ENCODE measurements around the gene TMEM255B.
"Not testable (repeated sequence)": the region's sequence is repeated elsewhere in the genome, so short reads cannot be mapped to it uniquely, and the experiment has no call there.

Gene TMEM255B

GRCh38 chr13:113758651-113759524 is at the start of gene TMEM255B:
TSS of gene TMEM255B (plus strand) at chr13:113759226. CDS start at chr13:113759270, 44 bp downstream.
- DNase-seq (ENCODE audit: low spot score) = no peak

GRCh38 chr13:113722921-113723320 is 36.1 kb upstream of the TMEM255B start:
- DNase-seq (ENCODE audit: low spot score) = no peak

DNA sequence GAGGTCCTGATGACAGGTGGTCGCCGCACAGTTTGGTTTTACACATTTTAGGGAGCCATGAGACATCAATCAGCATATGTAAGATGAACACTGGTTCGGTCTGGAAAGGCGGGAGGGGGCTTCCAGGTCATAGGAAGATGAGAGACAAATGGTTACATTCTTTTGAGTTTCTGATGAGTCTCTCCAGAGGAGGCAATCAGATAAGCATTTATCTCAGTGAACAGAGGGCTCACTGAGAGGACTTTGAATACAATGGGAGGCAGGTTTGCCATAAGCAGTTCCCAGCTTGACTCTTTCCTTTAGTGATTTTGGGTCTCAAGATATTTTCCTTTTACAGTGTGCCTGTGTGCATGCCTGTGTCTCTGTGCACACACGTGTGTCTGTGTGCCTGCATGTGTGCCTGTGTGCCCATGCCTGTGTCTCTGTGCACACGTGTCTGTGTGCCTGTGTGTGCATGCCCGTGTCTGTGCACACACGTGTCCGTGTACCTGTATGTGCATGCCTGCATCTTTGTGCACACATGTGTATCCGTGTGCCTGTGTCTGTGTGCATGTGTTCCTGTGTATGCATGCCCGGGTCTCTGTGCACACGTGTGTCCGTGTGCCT is 35.5 kb upstream of the TMEM255B start:
- DNase-seq (ENCODE audit: low spot score) = no peak

- DNase-seq (ENCODE audit: low spot score) = no peak
These were observed 34.8 kb upstream of the TMEM255B start for GRCh38 chr13:113724016-113724758.

GRCh38 chr13:113724780-113725315 is 34.2 kb upstream of the TMEM255B start:
- no peak for DNase-seq (ENCODE audit: low spot score)

DNA sequence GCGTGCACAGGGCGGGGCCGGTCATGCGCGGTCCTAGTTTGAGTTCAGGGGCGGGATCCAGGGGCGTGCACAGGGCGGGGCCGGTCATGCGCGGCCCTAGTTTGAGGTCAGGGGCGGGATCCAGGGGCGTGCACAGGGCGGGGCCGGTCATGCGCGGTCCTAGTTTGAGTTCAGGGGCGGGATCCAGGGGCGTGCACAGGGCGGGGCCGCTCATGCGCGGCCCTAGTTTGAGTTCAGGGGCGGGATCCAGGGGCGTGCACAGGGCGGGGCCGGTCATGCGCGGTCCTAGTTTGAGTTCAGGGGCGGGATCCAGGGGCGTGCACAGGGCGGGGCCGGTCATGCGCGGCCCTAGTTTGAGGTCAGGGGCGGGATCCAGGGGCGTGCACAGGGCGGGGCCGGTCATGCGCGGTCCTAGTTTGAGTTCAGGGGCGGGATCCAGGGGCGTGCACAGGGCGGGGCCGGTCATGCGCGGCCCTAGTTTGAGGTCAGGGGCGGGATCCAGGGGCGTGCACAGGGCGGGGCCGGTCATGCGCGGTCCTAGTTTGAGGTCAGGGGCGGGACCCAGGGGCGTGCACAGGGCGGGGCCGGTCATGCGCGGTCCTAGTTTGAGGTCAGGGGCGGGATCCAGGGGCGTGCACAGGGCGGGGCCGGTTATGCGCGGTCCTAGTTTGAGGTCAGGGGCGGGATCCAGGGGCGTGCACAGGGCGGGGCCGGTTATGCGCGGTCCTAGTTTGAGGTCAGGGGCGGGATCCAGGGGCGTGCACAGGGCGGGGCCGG is 33.5 kb upstream of the TMEM255B start:
- not testable (repeated sequence) for DNase-seq (ENCODE audit: low spot score)

DNA sequence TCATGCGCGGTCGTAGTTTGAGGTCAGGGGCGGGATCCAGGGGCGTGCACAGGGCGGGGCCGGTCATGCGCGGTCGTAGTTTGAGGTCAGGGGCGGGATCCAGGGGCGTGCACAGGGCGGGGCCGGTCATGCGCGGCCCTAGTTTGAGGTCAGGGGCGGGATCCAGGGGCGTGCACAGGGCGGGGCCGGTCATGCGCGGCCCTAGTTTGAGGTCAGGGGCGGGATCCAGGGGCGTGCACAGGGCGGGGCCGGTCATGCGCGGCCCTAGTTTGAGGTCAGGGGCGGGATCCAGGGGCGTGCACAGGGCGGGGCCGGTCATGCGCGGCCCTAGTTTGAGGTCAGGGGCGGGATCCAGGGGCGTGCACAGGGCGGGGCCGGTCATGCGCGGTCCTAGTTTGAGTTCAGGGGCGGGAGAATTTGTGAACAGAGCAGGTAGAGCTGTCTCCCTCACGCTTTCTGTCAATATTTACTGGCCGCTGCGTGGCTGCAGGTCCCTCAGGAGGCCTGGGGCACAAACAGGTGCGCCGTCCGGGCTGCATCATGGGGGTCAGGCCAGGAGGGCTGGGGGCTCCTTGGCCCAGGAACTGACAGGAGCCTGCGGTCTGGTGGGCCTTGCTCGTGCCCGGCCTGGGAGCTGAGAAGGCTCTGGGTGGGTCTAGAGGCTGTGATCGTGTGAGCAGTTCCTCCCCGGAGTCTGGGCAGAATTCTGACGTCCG is 32.8 kb upstream of the TMEM255B start:
- DNase-seq (ENCODE audit: low spot score) = not testable (repeated sequence)

DNA sequence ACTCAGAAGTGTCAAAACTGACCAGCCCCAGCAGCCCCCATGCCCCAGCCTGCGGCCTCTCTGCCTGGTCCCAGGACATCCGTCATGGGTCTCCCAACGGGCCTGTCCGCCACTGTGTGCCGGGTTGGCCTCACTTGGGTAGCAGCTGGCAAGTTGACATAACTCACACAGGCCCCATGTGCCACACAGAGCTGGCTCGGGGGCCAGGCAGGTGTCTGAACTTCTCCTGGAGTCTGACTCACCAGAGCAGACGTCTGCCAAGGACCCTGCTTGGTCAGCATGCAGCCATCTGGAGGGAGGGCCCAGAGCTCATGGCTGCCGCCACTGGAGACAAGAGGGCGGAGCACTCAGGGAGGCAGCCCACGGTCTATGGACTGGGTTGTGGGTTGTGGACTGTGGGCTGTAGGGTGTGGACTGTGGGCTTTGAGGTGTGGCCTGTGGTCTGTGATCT is 32.0 kb upstream of the TMEM255B start:
- no peak for DNase-seq (ENCODE audit: low spot score)

GRCh38 chr13:113728571-113729054 is 30.4 kb upstream of the TMEM255B start:
- DNase-seq (ENCODE audit: low spot score) = no peak

- no peak for DNase-seq (ENCODE audit: low spot score)
These were observed 29.6 kb upstream of the TMEM255B start for GRCh38 chr13:113729187-113730019.

GRCh38 chr13:113730258-113730691 is 28.8 kb upstream of the TMEM255B start:
- DNase-seq (ENCODE audit: low spot score) = no peak

- no peak for DNase-seq (ENCODE audit: low spot score)
These were observed 28.2 kb upstream of the TMEM255B start for GRCh38 chr13:113730831-113731191.

GRCh38 chr13:113731192-113732175 is 27.5 kb upstream of the TMEM255B start:
- DNase-seq (ENCODE audit: low spot score) = no peak

- DNase-seq (ENCODE audit: low spot score) = no peak
These were observed 26.7 kb upstream of the TMEM255B start for GRCh38 chr13:113732176-113732960.

DNA sequence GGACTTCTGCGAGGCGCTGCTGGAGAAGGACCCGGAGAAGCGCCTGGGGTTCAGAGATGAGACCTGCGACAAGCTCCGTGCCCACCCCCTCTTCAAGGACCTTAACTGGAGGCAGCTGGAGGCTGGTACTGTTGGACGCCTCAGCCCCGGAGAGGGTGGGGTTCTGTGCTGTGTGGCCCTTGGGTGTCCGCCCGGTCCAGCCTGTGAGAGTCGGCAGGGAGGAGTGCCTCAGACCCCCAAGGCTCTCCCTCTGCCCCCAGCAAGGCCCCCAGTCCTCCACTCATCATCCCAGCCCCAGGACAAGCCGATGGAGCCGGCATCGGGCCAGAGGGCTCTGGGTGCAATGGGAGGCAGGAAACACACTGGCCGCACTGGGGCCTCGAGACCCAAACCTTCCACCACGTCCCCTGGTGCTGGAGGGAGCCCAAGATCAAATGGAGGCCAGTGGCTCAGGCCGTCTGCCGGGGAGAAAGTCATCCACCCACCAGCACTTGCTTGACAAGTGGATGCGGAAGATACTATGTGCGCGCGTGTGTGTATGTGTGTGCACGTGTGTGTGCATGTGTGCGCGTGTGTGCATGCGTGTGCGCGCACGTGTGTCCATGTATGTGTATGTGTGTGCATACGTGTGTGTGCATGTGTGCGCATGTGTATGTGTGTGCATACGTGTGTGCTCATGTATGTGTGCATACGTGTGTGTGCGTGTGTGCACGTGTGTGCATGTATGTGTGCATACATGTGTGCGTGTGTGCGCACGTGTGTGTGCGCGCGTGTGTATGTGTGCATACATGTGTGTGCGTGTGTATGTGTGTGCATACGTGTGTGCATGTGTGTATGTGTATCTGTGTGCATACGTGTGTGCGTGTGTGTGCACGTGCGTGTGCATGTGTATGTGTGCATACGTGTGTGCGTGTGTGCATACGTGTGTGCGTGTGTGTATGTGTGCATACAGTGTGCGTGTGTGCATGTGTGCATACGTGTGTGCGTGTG is 25.8 kb upstream of the TMEM255B start:
- no peak for DNase-seq (ENCODE audit: low spot score)

DNA sequence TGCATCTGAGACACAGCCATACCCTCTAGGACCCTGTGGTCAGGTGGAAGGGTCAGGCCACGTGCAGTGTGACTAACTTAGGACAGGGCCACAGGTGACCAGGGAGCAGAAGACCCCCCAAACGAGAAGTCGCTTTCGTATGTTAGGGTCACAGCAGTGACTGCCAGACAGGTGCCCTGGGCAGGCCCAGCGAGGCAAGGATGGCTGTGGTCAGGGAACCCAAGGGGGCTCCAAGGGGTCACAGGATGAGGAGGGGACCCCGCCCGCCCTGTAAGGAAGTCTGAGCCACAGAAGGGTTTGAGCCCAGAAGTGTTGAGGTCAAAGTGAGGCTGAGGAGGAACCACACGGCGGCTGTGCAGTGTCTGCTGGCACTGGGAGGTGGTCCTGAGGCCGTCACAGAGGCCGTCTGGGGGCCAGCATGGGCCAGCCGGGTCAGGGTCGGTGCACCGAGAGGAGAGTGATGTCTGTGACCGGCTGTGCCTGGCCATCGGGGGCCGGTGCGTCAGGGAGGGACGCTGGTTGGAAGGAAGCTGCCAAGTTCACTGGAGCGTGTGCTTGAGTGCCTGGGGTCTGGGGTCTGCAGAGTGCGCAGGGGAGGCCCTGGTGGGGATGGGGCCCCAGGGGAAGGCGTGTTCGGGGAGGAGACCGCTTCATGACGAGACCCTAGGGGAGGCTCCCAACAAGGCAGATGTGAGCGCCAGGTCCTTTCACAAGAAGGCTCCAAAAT is 24.8 kb upstream of the TMEM255B start:
- DNase-seq (ENCODE audit: low spot score) = no peak
